Skeletal muscle satellite cell (primary cell): ENCODE measurements around the gene ALDH1A2.
A peak's percentile ranks its signal among the peaks of the same experiment; 100 is the strongest.
"Not testable (repeated sequence)": the region's sequence is repeated elsewhere in the genome, so short reads cannot be mapped to it uniquely, and the experiment has no call there.

Source experiments
- H3K27me3 ChIP-seq: 2 replicates; pipeline ENCODE4 v1.7.0; 2013; ENCODE audit warnings: low read length; ENCODE audit not compliant: control insufficient read depth, insufficient read depth
- H3K36me3 ChIP-seq: 2 replicates; pipeline ENCODE4 v1.7.0; 2013; ENCODE audit warnings: mild to moderate bottlenecking, control low read depth, low read length; ENCODE audit not compliant: insufficient read depth
- H3K4me1 ChIP-seq: 2 replicates; pipeline ENCODE4 v1.7.0; 2013; ENCODE audit warnings: low read length; ENCODE audit not compliant: control insufficient read depth, insufficient read depth
- H3K4me2 ChIP-seq: 2 replicates; pipeline ENCODE4 v1.7.0; 2013; ENCODE audit warnings: mild to moderate bottlenecking, low read length
- H3K4me3 ChIP-seq: 2 replicates; pipeline ENCODE4 v1.7.0; 2013; ENCODE audit warnings: low read length
- H3K9ac ChIP-seq: 2 replicates; pipeline ENCODE4 v1.7.0; 2013; ENCODE audit warnings: mild to moderate bottlenecking, low read depth, low read length, moderate library complexity
- H3K9me3 ChIP-seq: replicated peaks from 2 replicates; pipeline ENCODE4 v1.7.0; 2013; ENCODE audit warnings: mild to moderate bottlenecking, control low read depth, low read length

ALDH1A2 gene

GRCh38 chr15:58086491-58086890, 21.0 kb upstream of the ALDH1A2 start:
- H3K4me2 ChIP-seq, result peak overlapping the region; percentile 67
- H3K9ac ChIP-seq, result no peak overlapping the region
- peaks cover 17% of the 10 kb centered on the region for H3K4me1 ChIP-seq
- no peaks in the 10 kb centered on the region for H3K9me3 ChIP-seq
- no peak overlapping the region for H3K4me3 ChIP-seq
- no peaks in the 10 kb centered on the region for H3K27me3 ChIP-seq
- no peaks in the 10 kb centered on the region for H3K36me3 ChIP-seq

GRCh38 chr15:58083526-58083925, 18.0 kb upstream of the ALDH1A2 start:
- H3K36me3 ChIP-seq, result no peaks in the 10 kb centered on the region
- H3K9ac ChIP-seq, result no peak overlapping the region
- no peak overlapping the region for H3K4me2 ChIP-seq
- peaks cover 24% of the 10 kb centered on the region for H3K4me1 ChIP-seq
- no peak overlapping the region for H3K4me3 ChIP-seq
- H3K27me3 ChIP-seq, result no peaks in the 10 kb centered on the region
- no peaks in the 10 kb centered on the region for H3K9me3 ChIP-seq

GRCh38 chr15:58081891-58082290, 16.4 kb upstream of the ALDH1A2 start:
- peaks cover 24% of the 10 kb centered on the region for H3K4me1 ChIP-seq
- H3K4me3 ChIP-seq, result no peak overlapping the region
- no peaks in the 10 kb centered on the region for H3K9me3 ChIP-seq
- peak overlapping the region; percentile 44 for H3K4me2 ChIP-seq
- no peaks in the 10 kb centered on the region for H3K27me3 ChIP-seq
- H3K36me3 ChIP-seq, result no peaks in the 10 kb centered on the region
- no peak overlapping the region for H3K9ac ChIP-seq

- Histone ChIP-seq H3K9ac (no peak overlapping the region), H3K4me3 (no peak overlapping the region), H3K27me3 (no peaks in the 10 kb centered on the region), H3K4me1 (peaks cover 20% of the 10 kb centered on the region), H3K36me3 (no peaks in the 10 kb centered on the region), H3K4me2 (peak overlapping the region; percentile 44), H3K9me3 (no peaks in the 10 kb centered on the region)
Measured at GRCh38 chr15:58081456-58081855, 15.9 kb upstream of the ALDH1A2 start.

- not testable (repeated sequence) for H3K4me3 ChIP-seq, H3K9ac ChIP-seq, H3K9me3 ChIP-seq, H3K4me2 ChIP-seq, H3K36me3 ChIP-seq, H3K27me3 ChIP-seq
- peaks cover 15% of the 10 kb centered on the region for H3K4me1 ChIP-seq
Measured at GRCh38 chr15:58080959-58081358, 15.4 kb upstream of the ALDH1A2 start.

- H3K9me3 ChIP-seq, result no peaks in the 10 kb centered on the region
- no peak overlapping the region for H3K4me2 ChIP-seq
- H3K36me3 ChIP-seq, result no peaks in the 10 kb centered on the region
- H3K4me3 ChIP-seq, result no peak overlapping the region
- H3K4me1 ChIP-seq, result peaks cover 14% of the 10 kb centered on the region
- no peak overlapping the region for H3K9ac ChIP-seq
- no peaks in the 10 kb centered on the region for H3K27me3 ChIP-seq
Measured at GRCh38 chr15:58080398-58080797, 14.9 kb upstream of the ALDH1A2 start.

GRCh38 chr15:58078591-58078990, 13.1 kb upstream of the ALDH1A2 start:
- H3K9me3 ChIP-seq, result no peaks in the 10 kb centered on the region
- H3K4me2 ChIP-seq, result no peak overlapping the region

GRCh38 chr15:58077427-58077826, 11.9 kb upstream of the ALDH1A2 start:
- Histone ChIP-seq H3K27me3 (peaks cover 11% of the 10 kb centered on the region), H3K4me1 (peaks cover 14% of the 10 kb centered on the region), H3K36me3 (no peaks in the 10 kb centered on the region), H3K4me2 (no peak overlapping the region), H3K9ac (no peak overlapping the region), H3K9me3 (no peaks in the 10 kb centered on the region), H3K4me3 (no peak overlapping the region)

More at GRCh38 chr15:58078591-58078990, 13.1 kb upstream of the ALDH1A2 start:
- H3K4me3 ChIP-seq, result no peak overlapping the region
- H3K9ac ChIP-seq, result no peak overlapping the region
- H3K4me1 ChIP-seq, result peaks cover 14% of the 10 kb centered on the region
- H3K27me3 ChIP-seq, result peaks cover 6% of the 10 kb centered on the region
- H3K36me3 ChIP-seq, result no peaks in the 10 kb centered on the region

GRCh38 chr15:58074452-58074851, 8.9 kb upstream of the ALDH1A2 start:
- Histone ChIP-seq H3K4me1 (no peaks in the 10 kb centered on the region), H3K4me3 (no peak overlapping the region), H3K9me3 (no peaks in the 10 kb centered on the region), H3K4me2 (no peak overlapping the region), H3K9ac (no peak overlapping the region), H3K27me3 (peaks cover 11% of the 10 kb centered on the region), H3K36me3 (no peaks in the 10 kb centered on the region)

GRCh38 chr15:58070801-58071418, 5.4 kb upstream of the ALDH1A2 start:
- H3K9ac ChIP-seq, result no peak overlapping the region
- H3K4me1 ChIP-seq, result peaks cover 7% of the 10 kb centered on the region
- H3K36me3 ChIP-seq, result no peaks in the 10 kb centered on the region
- H3K4me3 ChIP-seq, result no peak overlapping the region
- no peaks in the 10 kb centered on the region for H3K9me3 ChIP-seq
- no peak overlapping the region for H3K4me2 ChIP-seq
- peaks cover 23% of the 10 kb centered on the region for H3K27me3 ChIP-seq

- H3K9ac ChIP-seq, result no peak overlapping the region
- no peak overlapping the region for H3K4me2 ChIP-seq
- peaks cover 39% of the 10 kb centered on the region for H3K27me3 ChIP-seq
- no peaks in the 10 kb centered on the region for H3K36me3 ChIP-seq
- peaks cover 13% of the 10 kb centered on the region for H3K4me1 ChIP-seq
- H3K4me3 ChIP-seq, result no peak overlapping the region
- no peaks in the 10 kb centered on the region for H3K9me3 ChIP-seq
Measured at GRCh38 chr15:58069008-58069407, 3.5 kb upstream of the ALDH1A2 start.

- Histone ChIP-seq H3K4me1 (peaks cover 13% of the 10 kb centered on the region), H3K4me3 (peak overlapping the region; percentile 68), H3K9me3 (no peaks in the 10 kb centered on the region), H3K36me3 (no peaks in the 10 kb centered on the region), H3K4me2 (peak overlapping the region; percentile 92), H3K9ac (peak overlapping the region; percentile 52), H3K27me3 (peaks cover 57% of the 10 kb centered on the region)
Measured at GRCh38 chr15:58066042-58066867, 744 bp upstream of the ALDH1A2 start.
